Fibroblast of skin of left biceps (primary cell): ENCODE data around the gene GNAS.

ENCODE experiments used
- DNase-seq, 2 experiments: peaks; one replicate each; pipeline ENCODE4 v3.0.0-alpha.2; 2013; ENCODE audit warnings: low read depth in 2 of 2

Gene GNAS

DNA sequence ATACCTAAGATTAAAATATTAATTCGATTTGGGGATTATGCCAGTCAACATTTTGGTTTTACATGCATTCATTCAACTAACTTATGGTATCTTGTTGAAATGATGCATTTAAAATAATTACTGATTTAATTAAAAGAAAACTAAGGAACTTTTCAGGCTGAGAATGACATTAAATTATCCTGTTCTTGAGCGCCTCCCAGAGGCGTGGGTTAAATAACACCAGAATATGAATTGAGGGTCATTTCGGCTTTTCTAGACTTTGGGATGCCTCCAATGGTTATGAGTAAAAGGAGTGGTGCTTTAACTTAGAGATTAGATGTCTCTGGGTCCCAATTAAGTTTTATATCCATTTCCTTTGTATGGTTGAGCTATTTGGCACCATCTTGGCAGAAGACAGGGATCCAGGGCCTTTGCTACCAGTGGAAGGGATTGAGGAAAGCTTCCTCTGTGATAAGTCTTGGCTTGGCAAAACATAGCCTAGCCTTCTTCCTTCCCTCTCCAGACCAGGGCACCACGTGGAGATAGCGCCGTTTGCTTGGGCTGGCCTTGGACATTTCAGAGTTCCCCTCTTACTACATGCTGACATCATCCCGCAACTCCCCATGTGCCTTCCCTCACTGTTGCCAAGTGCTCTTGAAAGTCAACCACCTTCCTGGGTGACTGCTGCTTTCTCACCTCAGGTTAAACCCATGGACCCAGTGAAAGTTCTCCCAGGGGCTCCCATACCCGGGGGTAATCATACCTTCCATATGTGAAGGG is 28.7 kb downstream of the GNAS start:
- no peak for DNase-seq

DNA sequence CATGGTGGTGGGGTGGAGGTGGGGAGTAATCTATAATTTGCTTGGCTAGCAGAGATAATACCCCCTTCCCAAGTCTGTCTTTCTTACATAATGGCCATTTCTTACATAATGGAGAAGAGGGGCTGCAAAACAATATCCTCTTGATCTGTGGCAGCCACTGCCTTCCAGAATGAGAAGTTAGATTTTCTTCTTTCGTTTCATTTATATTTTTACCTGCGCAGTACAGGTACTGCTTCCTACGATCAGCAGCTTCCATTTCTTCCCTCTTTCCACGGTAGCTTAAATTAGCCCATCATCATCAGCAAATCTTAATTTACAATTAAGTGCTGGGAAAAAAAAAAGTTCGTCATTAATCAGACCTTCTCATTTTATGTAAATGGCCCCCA is 30.2 kb downstream of the GNAS start:
- no peak for DNase-seq

DNA sequence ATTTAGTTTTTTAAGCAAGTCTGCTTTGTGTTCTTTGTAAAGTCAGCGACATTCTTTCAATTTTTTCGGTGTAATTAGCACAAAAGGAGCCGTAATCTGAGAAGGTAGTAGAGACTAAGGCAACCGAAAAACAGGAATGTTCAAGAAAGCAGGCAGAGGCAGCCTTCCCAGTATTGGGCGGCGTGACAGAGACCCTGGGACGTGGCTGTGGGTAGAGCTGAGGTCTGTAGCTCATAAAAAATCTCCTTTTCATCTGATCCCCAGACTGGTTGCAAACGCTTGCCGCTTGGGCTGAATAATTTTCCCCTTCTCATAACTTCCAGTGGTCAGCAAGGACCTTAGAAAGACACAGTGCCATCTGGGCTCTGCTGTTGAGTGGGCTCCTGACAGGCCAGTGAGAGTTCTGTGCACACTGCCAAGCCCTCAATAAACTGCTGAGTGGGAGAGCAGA is 30.8 kb downstream of the GNAS start:
- peak; percentile 78 to 81 for DNase-seq

DNA sequence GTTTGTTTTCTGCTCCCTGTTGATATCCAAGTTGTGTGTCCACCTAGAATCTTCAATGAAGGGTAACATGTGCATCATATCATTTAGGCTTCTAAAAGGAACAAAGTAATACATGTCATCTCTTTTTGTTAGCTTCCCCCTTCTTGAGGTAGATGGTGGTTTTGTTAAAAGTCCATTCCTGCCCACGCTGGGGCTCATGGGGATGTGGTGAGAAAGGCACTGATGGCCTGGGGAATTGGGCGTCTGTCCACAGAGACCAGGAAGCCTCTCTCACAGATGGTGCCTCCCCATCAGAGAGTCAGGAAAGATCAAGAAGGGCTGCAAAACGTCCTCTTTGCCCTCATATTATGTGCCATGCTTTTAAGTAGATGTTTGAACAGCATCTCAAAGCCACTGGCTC is 32.5 kb downstream of the GNAS start:
- DNase-seq, result no peak

DNA sequence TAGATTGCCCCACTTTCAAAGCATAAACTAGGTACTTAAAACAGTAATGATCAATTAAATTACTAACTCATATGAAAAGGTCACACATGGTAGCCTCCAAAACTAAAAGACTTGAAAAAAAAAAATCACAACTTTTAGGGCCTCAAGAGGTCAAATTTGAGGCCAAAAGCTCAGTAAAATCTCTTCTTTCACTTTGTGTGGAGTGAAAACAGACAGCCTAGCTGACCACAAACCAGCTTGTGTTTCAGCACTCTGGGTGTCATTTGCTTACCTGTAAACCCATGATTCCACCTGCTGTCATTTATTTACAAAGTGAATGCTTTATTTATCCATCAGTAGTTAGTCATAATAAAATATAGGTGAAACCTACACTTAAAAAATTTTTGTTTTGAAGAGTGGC is 34.0 kb downstream of the GNAS start:
- no peak for DNase-seq

DNA sequence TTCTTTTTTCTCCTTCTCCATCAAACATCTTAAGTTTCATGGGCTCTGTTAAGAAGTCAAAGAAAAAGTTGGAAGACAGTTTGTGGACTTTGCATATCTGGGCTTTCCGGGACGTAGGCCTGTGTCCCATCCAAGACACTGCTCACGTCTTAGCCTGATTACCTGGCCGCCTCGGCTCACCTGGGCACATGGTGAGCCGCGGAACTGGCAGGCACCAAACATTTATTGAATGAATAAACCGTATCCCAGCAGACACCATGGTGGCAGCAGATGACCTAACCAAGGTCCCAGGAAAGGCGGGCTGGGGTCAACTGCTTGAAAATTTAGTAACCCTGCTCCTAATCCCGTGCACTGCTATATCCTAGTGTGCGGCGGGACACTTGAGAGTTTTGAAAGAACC is 35.6 kb downstream of the GNAS start:
- DNase-seq, result no peak

DNA sequence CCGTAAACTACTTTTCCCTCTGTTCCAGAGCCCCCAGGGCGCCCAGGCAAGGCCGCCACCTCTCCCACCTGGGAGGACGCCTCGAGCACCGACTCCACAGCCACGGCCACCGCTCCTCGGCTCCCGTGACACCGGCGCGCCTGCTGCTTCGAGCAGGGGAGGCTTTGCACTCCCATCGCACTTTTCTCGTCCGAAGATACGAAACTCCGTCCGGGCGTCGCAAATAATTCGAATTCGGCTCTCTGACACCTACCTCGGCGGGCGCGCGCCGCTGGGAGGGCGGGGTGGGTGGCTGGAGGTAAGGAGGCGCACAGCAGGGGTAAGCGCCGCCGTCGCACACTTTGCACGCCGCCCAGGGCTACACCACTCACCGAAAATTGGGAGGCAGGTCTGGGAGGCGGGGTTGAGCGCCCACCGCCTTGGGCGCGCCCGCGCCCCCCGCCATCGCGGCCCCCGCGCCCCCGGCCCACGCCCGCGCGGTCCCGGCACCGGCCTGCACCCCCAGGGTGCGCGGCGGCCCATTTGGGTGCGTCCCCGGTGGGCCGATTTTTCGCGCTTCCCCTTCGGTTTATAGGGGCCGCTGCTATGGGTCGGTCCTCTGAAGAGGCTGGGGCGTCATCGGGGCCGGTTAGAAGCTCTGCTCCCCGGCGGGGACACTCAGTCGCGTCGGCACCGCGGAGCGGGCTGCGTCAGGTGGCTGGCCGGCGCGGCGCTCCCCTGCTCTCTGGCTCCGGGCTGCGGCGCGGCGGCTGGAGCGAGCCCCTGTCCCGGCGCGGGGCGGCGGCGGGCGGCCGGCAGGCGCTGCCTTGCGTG is 36.2 kb downstream of the GNAS start:
- no peak for DNase-seq

DNA sequence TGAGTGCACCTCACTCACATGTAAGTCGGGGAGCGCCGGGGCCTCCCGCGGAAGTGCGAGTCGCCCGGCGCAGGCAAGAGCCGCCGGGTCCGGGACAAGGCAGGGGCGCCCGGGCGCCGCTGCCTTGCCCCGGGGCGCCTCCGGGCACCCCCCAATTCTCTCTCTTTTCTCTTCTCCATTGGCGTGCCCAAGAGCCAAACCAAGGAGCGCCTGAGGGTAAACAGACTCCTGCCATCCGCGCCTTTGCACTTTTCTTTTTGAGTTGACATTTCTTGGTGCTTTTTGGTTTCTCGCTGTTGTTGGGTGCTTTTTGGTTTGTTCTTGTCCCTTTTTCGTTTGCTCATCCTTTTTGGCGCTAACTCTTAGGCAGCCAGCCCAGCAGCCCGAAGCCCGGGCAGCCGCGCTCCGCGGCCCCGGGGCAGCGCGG is 36.8 kb downstream of the GNAS start:
- no peak for DNase-seq

DNA sequence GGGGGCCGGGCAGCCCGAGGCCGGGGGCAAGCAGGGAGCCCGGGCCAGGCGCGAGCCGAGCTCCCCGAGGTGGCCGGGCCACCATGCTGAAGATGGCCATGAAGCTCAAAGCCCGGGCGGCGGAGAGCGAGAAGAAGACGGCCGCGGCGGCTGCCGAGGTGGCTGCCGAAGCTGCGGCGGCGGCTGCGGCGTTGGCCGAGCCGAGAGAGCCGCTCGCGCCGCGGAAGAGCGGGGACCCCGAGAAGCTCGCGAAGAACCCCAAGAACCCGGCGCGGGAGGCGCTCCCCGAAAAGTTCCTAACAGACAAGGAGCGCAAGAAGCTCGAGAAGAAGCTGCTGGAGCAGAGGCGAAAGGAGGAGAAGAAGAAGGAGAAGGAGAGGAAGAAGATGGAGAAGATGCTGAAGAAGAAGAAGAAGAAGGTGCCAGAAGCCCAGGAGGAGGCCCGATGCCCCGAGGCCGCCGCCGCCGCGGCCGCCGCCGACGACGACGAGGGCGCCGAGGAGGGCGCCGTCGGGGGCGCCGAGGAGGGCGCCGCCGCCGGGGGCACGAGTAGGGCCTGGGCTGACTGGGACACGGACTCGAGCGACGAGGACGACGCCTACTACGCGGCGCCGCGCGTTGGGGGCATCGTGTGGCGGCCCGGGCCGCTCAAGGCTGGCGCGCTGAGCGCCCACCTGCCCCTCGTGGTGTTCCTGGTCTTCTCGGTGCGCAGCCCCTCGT is 37.4 kb downstream of the GNAS start:
- no peak for DNase-seq

DNA sequence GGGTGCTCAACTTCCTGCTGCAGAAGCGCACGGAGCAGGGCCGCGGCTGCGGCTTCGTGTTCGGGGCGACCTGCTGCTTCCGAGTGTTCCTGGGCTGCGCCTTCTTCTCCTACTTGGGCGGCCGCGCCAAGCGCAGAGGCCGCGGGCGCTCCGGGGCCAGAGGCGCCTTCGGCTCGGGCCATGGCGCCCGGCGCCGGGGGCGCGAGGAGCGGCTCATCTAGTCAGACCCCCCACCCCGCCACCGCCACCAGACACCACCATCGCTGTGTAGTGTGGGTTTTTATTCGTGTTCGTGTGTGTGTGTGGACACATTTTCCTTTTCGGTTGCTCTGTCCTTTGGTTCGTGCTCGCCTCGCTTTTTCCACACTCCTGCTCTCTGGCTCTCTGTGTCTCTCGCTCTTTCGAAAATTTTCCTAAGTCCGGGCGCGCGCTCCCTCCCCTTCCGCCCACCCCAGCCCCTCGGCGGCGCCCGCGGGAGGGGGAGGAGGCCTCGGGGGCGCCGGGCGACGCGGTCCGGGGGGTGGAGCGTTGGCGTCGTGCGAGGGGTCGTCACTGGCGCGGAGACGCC is 38.1 kb downstream of the GNAS start:
- peak; percentile 76 for DNase-seq

DNA sequence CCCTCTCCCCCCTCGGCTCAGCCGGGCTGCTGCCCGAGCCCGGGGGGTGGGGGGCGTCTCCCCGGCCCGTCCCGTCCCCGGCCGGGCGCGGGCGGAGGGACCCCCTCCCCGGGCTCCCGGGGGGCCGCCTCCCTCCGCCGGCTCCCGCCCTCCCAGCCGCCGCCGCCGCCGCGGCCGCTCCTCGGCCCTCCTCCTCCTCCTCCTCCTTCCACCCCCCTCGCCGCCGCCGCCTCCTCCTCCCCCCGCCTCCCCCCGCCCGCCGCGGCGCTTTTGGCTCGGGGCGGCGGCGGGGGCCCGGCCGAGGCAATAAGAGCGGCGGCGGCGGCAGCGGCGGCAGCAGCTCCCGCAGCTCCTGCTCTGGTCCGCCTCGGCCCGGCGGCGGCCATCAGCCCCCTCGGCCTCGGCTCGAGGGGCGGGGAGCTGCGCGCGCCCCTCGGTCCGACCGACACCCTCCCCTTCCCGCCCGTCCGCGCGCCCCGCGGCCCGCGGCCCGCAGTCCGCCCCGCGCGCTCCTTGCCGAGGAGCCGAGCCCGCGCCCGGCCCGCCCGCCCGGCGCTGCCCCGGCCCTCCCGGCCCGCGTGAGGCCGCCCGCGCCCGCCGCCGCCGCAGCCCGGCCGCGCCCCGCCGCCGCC is 38.7 kb downstream of the GNAS start:
- DNase-seq, result peak in 1 of 2 experiments; percentile 59

DNA sequence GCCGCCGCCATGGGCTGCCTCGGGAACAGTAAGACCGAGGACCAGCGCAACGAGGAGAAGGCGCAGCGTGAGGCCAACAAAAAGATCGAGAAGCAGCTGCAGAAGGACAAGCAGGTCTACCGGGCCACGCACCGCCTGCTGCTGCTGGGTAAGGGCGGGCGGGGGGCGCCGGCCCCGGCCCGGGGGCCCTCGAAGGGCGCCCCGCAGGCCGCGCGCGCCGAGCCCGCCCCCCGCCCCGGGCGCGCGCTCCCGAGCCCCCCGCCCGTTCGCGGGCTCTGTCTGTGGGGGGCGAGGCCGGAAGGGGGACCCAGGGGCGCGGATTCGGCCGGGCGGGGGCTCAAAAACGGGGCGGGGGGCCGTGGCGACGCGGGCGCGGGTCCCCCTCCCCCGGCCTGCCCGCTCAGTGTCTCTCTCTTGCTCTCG is 39.2 kb downstream of the GNAS start:
- no peak for DNase-seq

DNA sequence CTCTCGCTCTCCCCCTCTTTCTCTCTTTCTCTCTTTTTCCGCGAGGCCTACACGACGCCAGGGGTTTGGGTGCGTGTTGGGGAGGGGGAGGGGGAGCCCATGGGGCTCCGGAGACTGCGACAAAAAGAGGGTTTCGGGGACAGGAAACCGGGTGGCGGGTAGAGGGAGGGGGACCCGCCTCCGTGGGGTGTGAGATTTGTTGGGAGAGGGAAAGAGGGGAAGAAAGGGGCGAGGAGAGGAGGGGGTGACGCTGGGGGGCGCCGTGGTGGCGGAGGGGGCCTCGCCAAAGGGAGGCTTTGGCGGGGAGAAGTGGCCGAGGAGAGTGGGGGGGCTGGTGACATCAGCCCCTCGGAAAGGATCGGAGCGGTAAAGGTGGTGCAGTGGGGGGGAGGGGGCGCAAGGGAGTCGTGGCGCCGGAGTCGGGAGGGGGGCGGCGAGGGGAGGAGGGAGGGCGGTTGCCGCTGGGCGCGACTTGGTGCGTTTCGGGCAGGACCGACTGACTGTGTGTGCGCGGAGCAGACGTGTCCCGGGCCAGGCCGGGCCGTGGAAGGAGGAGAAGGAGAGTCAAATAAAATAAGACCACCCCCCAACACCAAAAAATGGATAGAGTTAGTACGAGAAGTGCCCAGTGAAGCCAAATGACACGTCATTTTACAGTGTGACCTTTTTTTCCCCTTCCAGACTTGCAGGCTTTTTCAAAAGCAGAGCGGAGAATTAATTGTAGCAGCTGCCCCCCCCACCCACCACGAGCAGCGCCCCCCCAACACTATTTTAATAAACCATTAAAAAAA is 39.8 kb downstream of the GNAS start:
- DNase-seq, result no peak

DNA sequence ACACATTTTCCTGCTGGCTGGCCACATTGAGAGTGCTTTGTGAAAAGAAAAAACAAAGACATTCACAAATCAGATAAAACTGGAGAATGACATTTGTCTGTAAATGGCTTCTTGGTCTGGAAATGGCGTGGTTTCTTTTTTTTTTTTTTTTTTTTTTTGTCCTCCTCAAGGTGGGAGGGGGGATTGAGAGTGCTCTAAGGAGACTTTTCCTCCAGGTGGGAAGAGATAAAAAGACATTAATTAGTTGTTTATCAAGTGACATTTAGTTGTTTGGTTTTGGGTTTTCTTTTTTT is 40.4 kb downstream of the GNAS start:
- no peak for DNase-seq

DNA sequence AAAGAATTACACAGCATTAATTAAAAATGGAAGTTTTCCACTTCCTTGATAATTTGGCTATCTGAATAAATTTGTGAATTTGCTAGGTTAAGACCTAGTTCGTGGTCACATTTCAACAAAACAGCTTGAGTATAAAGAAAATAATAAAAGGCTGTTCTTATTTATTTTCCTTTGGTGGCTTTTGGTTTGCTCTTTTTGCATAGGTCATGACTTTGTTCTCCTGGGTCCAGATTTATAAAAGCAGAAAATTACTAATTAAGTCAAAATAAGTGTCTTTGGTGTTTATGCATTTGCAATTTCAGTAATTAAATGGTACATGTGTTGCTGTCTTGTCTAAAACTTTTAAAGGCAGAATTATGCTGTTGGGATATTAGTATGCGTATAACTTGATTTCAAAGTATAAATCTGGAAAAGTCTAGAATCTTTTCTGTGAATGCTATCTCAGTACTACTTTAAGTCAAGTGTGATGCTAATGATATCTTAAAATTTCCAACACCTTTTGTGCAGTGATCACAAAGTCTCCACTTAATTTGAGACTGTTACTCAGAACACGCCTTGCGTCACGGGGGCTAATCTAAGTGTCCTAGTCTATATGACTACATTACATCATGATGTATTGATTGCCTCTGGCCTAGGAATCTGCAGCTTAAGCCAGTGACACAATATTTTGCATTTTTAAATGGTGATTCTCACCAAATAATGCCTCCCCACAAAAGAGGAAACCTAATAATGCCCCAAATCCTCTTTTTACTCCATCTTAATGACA is 41.0 kb downstream of the GNAS start:
- no peak for DNase-seq

DNA sequence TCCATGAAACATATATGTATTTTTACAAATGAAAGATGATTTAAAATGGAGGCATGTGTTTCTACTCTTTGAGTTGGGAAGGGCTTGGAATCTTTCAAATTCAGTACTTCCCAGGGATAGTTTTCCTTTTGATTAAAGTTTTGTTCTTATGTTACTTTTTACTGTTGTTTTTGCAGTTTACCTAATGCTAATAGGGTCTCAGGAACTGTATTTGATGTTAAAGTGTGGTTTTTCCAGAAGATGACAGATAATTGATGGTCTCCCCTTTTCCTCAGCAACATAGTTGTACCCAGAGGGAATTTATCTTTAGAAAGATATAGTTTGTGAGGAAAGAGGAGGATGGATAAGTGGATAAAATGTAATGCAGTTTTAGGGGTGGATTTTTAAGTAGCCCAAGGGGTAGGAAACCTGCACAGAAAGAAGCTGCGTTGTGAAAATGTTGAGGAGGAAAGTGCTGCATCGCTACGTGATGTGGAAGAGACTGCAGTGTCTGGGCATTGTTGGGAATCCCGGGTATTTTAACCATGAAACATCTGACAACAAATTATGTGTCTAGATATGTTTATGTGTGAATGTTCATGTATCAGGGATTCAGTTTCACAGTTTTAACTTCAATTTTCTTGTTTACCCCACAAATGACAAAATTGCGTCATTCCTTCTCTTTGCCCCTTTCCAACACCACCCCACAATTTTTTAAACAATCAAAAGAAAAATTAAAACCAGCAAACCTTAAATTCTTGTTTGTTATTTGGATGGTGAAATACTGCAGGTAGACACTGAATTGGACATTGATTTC is 42.3 kb downstream of the GNAS start:
- DNase-seq, result no peak

DNA sequence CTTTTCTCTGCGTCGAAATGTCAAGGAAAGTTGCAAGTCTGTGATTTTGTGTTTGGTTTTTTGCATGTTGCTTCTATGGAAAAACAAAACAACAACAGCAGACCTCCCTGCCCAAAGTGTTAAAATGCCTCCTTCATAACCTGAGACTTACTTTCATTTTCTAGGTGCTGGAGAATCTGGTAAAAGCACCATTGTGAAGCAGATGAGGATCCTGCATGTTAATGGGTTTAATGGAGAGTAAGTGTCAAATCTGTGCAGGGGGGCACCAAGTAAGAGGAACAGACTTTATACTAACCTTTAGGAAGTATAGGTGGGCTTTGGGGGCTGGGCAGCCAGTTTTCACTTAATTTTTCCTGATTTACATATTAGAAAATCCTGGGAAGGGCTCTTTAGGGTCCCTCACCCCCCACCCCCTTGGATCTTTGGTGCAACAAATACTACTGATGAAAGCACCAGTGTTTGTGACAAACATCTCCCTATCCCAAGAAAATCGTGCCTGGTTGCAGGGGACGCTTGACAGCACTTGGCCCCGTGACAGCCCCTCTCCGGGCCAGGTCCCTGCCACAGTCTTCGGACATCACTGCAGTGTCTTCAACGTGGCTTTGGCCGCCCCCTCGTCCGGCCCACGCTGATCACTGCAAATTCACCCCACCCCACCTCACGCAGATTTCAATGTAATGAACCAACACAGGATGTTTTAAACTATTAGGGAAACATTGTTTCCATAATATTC is 43.1 kb downstream of the GNAS start:
- no peak for DNase-seq

DNA sequence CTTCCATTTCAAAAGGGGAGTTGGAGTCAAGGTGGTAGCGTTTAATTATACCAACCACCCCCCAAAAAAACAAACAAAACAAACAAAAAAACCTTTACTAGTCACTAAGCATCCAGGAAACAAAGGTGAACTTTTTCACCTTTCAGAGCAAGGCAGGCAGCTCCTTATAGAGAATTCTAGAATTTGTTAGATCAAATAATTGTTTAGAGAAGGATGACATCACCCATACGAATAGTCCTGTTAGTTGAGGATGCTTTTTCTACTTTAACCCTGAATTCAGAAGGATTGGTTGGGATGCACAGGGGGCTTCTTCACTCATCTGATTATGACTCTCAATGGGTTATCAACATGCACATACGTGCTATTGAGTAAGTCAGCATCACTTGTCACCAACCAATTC is 44.3 kb downstream of the GNAS start:
- DNase-seq, result no peak

DNA sequence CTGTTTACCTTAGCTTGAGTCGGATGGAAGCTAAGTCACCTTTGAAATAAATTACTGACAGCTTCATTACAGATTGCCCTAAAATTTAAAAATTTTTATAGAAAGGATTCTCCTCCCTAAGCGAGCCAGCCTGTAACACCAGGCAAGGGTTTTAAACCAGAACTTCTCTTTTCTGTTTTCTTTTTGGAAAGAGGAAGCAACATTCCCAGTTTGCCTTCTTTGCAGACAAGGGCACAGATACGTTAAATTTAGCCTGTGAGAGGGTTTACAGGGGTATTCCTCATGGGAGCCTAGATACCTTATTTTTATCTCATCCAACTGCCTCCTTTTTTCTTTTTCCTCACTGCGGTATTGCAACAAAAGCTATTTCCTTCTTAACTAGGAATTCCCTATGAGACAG is 45.0 kb downstream of the GNAS start:
- DNase-seq, result no peak
